Activated naive CD8-positive, alpha-beta T cell (primary cell): Measurements from ENCODE around the gene LAMA4.

Experiments
- H3K27ac Mint-ChIP-seq: one replicate; pipeline ENCODE4 v1.8.0; 2021; ENCODE audit warnings: mixed read lengths
- H3K27me3 Mint-ChIP-seq: one replicate; pipeline ENCODE4 v1.8.0; 2021; ENCODE audit warnings: mixed read lengths
- H3K36me3 Mint-ChIP-seq: one replicate; pipeline ENCODE4 v1.8.0; 2021; ENCODE audit warnings: mixed read lengths
- H3K4me1 Mint-ChIP-seq: one replicate; pipeline ENCODE4 v1.8.0; 2021; ENCODE audit warnings: low read depth, mixed read lengths
- H3K4me3 Mint-ChIP-seq: one replicate; pipeline ENCODE4 v1.8.0; 2021; ENCODE audit warnings: mild to moderate bottlenecking, mixed read lengths
- H3K9me3 Mint-ChIP-seq: one replicate; pipeline ENCODE4 v1.8.0; 2021; ENCODE audit warnings: low read depth, mixed read lengths

Gene LAMA4

GRCh38 chr6:112061605-112062004 lies 192.8 kb downstream of the LAMA4 start:
- no peaks in the 10 kb centered on the region for H3K27me3 Mint-ChIP-seq
- no peaks in the 10 kb centered on the region for H3K9me3 Mint-ChIP-seq
- H3K4me3 Mint-ChIP-seq = no peak overlapping the region
- H3K4me1 Mint-ChIP-seq = no peaks in the 10 kb centered on the region
- no peaks in the 10 kb centered on the region for H3K36me3 Mint-ChIP-seq
- H3K27ac Mint-ChIP-seq = no peak overlapping the region
